Right renal cortex interstitium (tissue), 3 donors: ENCODE results near the gene PLCH2. TPM values are rescaled to one million over a fixed set of nuclear protein-coding genes. Genes with fewer than 3 reads are reported as not detected.
"Not testable (repeated sequence)": the region's sequence is repeated elsewhere in the genome, so short reads cannot be mapped to it uniquely, and the experiment has no call there.

Experiments
- DNase-seq, 3 donors: peaks; one replicate each; pipeline ENCODE4 v3.0.0-alpha.2; 2013; ENCODE audit warnings: low read depth in 3 of 3, low spot score in 2 of 3
- polyA plus RNA-seq, 3 donors: library from polyadenylated mRNA; unstranded; fragments of 120-200 nt; gene quantifications; one replicate each; pipeline ENCODE4 v1.2.1, GENCODE V29; 2013; ENCODE audit not compliant: insufficient read length in 3 of 3

Gene PLCH2
- polyA plus RNA-seq, 3 donors, result 0.47 to 1.9 (median 0.74) TPM

DNA sequence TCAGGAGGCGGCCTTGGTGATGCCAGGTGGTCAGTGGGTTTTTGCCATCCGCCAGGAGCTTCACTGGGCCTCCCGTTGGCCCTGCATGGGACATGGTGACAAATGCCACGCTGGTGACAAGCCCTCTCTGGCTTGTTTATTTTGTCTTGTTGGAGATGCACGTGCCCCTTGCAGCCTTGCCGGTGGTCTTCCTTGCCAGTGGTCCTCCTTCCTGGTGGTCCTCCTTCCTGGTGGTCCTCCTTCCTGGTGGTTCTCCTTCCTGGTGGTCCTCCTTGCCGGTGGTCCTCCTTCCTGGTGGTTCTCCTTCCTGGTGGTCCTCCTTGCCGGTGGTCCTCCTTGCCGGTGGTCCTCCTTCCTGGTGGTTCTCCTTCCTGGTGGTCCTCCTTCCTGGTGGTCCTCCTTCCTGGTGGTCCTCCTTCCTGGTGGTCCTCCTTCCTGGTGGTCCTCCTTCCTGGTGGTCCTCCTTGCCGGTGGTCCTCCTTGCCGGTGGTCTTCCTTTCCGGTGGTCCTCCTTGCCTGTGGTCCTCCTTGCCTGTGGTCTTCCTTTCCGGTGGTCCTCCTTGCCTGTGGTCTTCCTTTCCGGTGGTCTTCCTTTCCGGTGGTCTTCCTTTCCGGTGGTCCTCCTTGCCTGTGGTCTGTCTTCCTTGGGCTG is 16.9 kb upstream of the PLCH2 start:
- not testable (repeated sequence) for DNase-seq

DNA sequence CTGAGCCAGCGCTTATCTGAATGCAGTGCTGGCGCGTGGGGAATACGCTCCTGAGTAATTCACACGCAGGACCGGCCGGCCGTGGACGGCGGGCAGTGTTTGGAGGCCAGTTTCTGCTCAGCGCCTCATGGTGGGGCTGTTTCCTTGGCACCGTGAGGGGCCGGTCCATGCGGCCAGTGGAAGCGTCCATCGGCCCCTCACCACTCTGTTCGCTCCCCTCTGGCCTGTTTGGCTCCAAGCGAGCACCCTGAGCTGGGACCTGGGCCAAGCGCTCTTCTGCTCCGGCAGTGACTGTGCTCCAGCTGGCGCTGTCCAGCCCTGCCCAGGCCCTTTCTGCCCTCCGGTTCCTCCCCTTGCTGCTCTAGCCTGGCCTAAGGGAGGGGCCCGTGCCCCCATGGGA is 16.3 kb upstream of the PLCH2 start:
- DNase-seq, result no peak

DNA sequence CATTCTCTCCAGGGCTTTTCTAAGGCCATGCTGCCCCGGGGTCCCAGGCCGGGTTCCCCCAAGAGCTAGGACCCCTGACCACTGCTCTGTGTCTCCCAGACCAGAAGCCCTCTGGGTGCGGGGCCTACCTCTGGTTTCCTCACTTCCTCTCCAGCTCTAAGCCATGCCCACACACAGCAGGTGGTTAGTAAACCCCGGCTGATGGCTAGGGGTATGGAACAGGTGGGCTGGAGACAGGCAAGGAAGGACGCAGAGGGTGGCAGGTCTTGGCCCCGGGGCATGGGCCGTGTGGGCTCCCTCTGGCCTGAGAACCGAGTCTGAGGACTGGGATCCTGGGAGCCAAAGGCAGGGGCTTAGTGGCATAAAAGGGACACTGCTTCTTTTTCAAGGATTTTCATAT is 15.9 kb upstream of the PLCH2 start:
- no peak for DNase-seq

DNA sequence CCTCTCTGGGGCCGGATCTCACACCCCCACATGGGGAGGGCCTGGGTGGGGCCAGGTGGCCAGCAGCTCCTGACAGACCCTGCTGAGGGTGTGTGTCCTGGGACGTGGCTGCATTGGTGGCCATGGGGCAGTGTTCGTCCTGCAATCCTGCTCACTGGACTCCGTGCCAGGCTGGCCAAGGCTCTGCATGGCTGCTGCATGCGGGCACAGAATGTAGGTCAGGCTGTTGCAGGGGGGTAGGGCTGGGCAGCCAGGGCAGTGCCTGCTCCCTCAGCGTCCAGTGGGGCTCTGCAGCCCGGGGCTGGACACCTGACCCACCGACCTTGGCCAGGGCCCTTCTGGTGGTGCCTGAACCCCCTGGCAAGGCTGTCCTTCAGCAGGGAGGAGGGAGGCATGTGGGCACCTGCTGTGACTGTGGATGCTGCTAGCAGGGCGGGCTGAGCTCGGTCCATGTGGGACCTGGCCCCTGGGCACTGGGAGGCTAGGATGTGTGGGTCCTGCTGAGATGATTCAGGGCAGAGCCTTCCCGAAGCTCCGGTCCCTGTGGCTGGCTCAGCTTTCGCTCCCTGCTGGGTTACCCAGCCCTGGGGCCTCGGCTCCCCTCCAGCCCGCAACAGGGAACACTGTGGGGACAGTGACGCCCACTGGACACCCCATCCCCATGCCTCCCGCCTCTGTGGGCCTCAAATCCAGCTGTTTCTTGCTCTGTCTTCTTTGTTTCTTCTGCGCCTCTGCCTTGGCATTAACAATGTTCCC is 14.9 kb upstream of the PLCH2 start:
- DNase-seq, result no peak

DNA sequence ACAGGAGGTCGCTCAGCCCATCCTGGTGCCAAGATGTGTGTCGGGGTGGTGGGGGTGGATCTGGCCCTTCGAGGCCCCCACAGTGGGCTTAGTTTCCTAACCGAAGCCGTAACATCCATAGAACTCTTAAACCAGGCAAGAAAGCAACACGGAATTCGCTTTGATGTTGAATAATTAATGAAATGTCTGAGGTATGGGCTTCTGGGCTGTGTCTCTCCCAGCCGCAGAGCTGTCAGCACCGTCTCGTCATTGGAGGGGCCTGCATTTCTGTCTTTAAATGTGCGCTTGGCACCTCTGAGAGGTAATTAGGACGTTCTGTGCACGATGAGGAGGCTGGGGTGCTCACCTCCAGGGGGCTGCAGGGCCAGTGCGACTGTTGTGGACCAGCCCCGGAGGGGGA is 13.3 kb upstream of the PLCH2 start:
- DNase-seq, result no peak

DNA sequence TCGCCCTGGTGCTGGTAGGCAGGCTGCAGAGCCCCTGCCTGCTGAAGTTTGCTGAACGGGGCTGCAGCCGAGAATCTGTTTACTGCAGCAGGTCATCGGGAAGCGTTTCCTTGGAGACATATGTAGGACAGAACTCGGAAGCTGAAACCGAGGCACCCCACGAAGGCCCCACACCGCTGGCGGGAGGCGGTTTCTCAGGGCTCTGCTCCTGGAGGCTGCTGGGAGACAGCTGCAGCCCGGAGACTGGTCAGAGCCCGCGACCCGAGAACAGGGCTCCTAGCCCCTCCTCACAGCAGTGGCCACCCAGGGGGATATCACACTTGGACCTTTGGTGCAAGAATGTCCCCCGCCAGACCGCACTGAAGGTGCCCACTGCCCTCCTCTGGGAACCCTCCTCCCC is 12.7 kb upstream of the PLCH2 start:
- no peak for DNase-seq

DNA sequence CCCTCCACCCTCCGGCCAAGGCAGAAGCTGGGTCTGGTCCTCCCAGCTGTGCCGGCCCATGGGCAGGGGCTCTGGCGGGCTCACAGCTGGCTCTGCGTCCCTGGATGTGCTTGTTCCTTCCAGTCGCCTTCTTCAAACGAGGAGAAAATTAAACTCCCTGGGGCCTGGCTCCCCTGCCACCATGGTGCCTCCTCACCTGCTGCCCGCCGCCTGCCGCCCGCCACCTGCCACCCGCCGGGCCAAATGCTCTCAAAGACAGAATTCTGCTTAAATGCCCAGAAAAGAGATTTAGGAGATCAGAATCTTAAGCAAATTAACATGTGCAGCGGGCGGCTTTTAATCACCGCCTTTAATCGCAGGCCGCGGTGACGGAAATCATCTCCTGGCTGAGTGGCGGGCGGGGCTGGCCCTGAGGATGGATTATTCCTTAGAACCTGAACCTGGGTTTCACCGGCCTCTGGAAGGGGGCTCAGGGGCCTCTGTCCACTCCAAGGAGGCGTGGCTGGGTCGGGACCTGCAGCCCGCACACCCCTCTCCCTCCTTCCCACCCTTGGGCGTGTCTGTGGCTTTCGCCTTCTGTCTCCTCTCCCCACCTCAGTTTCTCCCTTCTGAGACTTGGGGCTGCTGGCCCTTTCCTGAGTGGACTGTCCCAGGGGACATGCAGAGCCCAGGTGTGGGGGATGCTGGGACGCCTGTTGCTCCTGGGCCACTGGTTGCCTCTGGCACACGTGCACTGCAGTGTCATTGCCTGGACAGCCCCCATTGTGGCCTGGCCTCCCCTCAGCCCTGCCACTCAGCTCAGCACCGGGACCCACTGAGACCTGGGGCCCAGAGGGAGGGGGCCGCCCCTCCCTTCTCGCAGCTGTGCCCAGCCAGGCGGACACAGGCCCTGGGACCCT is 10.5 kb upstream of the PLCH2 start:
- DNase-seq, result no peak

DNA sequence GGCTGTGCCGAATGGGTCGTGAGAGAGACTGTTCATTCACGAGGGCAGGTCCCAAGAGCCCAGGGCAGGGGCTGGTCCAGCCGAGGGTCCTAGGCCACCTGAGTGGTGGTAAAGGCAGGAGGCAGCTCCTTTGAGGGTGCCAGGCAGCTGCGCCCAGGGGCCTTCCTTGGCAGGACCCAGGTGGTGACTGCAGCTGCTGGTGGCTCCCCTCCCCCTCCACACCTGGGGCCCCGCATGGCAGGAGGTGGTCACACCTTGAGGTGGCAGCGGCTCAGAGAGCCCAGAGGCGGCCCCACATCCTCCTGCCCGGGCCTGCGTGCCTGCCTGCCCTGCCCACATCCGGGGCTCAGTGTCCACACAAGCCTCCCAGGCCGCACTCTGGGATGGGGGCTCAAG is 9.8 kb upstream of the PLCH2 start:
- DNase-seq, result no peak

DNA sequence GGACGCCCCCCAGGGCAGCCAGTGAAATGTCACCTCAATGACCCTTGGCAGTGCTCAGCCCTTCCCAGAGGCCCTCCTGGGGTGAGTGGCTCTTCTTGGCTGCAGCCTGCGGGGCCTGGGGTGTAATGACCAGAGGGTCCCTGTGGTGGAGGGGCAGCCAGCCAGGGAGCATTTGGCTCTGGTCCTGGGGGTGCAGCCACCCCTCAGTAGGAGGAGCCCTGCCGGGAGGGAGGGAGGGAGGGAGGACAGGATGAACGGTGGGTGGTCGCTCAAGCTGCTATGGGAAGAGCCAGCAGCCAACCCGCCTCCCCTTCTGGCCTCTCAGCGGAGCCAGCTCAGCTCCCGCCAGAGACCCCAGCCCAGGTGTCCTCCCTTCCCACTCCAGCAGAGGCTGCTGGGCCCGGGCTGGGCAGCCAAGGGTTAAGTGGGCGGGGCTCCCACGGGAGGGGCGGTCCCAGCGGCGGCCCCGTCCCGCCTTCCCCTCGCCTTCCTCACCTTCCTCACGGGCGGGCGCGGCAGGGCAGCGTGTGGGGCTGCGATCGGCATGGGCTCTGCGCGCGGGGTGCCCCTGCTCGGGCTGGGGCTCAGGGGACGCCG is 9.0 kb upstream of the PLCH2 start:
- no peak for DNase-seq

DNA sequence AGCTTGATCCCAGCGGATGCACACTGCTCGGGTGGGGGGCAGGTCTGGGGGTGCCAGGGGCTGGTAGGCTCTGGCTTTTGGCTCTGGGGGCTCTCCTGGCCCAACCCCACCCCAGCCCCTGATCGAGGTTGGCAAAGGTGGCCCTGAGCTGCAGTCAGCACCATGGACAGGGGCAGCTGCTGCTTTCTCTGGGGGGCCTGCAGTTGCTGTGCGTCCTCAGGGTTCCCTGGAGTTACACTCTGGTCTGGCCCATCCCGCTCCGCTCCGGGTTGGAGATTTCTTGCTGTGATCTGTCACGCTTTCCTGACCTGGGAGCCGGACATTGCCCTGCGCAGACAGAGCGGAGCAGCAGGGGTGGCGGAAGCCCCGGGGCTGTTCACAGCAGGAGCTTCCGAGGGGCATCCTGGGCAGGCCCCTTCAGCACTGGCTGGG is 8.0 kb upstream of the PLCH2 start:
- DNase-seq, result peak in 2 of 3 donors; percentile 43 to 67

DNA sequence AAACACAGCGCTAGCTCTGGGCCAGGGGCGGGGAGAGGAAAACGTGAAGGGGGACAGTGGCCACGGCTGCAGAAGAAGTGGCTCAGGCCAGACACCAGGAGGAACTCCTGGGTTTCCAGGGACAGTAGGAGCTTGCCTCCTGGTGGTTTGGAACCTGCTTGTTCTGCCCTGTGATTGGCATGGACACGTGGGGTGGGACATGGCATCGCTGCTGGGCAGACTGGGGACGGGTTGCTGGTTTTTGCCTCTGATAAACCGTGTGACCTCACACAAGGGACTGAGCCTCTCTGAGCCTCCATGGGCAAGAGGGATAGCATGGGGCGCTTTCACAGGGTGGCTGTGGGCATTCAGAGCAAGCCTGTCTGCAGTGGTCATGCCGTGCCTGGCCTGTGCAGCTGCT is 7.5 kb upstream of the PLCH2 start:
- DNase-seq, result no peak

DNA sequence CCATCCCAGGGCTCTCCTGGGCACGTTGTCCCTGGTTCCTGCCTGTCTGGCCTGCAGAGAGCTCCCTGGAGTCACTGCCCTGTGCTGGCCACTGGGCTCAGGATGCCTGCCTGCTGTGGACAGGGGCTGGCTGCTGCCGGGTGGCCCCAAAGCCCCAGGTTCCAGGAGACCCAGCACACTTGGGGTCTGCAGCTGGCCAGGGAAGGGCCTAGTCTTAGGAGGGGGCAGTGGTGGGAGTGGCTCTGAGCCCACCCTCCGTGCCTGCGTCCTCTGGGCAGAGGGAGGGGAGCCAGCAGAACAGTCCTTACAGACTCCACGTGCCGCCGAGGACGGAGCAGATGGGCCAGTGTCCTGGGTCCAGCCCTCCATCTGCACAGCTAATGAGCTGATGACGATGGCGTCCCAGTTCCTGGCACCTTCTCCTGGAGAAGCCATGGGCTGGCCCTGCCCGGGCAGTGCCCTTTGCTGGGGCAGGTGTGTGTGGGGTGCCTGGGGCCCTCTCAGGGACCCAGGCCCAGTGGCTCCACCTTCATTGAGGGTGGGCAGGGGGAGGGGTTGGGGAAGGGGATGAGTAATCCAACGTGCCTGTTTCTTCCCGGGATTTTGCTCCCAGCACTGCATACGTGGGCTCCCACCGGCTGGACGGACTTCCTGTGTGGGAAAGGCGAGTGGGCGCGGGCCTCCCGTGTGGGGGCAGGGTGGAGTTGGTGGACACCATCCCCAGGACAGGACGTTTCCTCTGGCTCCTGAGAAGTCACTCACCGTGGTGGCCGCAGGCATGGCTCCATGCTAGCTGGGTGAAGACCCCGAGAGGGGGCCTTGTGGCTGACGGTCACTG is 6.8 kb upstream of the PLCH2 start:
- DNase-seq, result no peak

DNA sequence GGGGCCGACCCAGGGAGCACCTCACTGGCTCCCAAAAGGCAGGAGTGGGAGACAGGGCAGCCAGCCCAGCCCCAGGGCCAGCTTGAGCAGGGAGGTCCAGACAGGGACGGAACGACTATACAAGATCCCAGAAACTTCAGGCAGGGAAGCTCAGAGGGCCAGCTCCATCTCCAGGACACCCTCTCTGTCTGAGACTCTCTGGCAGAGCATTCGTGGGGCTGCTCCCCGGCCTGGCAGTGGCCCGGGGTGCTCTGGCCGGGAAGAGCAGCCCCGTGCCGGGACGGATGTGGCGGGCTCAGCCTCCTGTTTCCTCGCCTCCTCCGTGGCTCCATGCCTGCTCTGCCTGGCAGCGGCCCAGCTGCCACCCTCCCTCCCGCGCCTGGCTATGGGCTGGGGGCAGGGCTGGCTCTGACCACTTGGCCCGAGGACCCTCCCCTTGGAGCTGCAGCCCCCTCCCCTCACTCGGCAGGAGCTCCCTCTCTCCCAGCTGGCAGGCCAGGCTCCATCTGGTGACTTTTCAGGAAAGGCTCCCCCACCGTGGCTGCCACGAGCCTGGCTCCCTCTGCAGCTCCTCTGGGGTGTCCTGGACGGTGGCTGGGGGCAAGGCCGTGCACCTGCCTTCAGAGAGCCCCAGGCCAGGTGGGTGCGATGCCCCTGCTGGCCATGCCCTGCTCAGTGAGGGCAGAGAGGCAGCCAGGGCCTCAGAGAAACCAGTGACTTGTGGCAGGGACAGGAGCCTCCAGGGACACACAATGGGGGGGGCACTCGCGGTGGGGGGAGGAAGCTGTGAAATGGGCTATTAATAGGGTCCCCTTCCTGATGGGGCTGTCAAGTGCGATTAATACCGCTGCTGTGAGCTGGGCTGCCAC is 5.6 kb upstream of the PLCH2 start:
- DNase-seq, result no peak

DNA sequence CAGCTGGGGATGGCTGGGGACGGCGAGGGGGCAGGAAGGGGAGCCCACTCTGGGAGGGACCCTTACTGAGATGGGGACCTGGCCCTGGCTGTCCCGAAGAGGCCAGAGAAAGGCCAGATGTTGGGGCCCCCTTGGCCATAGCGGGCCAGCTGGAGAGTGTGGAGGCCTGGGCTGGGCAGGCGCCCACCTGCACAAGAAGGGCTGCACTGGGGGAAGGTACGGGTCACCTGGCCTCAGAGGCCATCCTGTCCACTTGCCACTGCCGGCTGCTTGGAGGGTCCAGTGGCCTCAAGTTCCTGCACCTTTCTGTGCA is 5.0 kb upstream of the PLCH2 start:
- no peak for DNase-seq

DNA sequence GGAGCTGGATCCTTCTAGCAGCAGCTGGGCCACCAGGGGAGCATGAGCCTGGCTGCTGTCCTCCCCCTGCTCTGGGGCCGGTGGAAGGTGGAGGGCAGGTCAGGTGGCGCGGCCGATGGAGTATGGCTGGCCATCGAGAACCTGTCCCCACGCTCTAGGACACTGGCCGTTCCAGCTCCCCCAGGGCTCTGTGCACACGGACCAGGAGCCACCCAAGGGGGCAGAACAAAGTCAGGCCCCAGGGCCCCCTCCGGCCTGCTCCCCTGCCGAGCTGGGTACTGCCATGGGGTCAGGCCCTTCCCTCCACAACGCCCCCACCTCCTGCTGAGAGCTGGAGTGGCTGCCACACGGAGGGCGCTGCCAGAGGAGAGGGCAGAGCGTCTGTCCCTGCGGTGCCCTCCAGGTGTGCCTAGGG is 4.5 kb upstream of the PLCH2 start:
- no peak for DNase-seq

DNA sequence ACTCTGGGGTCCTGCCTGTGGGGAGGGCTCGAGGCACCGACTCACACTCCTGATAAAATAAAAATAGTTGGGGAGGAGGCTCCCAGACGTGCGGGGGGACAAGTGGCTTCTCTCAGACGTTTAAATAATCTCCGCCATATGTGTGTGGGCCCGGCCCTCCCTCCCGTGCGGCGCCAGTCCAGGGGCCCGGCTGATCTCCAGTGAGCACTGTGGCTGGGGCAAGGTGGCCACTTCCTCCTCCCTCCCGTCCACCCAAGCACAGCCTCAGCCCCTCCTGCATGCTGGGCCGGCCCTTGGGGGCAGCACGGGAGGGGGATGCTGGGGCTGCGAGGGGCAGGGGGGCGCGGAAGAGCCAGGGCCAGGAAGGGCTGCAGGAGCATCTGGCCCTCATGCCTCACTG is 4.0 kb upstream of the PLCH2 start:
- DNase-seq, result no peak

DNA sequence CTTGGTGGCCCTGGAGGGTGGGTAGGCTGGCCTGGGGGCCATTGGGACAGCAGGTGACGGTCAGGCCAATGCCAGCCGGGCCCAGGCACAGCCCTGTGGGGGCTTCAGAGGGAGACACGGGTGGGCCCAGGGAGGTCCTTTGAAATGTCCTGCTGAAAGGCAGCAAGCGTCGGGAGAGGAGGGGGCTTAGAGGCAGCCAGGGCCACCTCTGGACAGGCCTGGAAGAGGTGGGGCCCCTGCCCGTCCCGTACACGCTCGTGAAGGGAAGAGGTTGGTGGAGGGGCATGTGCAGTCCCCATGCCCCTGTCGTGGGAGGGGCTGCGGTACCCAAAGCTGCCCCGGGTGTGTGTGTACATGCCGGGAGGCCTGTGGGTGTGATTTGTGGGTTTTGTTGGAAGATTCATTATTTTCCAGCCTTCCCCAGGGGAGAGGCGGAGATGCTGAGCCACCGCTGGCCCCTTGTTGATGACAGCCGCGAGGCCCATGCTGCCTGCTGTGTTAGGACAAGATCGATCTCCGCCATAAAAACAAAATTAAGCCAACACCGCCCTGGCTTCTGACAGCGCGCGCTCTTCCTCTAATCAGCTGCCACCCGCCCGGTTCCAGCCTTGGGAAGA is 3.4 kb upstream of the PLCH2 start:
- DNase-seq, result no peak

DNA sequence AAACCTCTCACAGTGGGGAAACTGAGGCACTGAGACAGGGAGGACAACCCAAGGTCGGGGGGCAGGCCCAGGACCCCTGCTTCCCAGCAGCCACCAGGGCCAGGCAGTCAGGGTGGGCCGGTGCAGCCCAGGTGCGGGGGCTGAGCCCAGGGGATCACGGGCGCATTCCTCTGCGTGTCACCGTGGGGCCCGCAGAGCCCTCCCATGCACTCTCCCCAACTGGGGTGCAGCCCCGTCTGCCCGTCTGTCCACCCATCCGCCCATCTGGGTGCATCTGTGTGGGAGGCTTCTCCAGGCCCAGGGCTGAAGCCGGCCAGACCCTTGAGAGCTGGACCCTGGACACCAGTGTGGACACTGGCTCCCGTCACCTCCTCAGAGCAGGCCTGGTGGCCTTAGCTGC is 2.9 kb upstream of the PLCH2 start:
- DNase-seq, result no peak
